ENCODE measurements around the gene USP47.

DNA sequence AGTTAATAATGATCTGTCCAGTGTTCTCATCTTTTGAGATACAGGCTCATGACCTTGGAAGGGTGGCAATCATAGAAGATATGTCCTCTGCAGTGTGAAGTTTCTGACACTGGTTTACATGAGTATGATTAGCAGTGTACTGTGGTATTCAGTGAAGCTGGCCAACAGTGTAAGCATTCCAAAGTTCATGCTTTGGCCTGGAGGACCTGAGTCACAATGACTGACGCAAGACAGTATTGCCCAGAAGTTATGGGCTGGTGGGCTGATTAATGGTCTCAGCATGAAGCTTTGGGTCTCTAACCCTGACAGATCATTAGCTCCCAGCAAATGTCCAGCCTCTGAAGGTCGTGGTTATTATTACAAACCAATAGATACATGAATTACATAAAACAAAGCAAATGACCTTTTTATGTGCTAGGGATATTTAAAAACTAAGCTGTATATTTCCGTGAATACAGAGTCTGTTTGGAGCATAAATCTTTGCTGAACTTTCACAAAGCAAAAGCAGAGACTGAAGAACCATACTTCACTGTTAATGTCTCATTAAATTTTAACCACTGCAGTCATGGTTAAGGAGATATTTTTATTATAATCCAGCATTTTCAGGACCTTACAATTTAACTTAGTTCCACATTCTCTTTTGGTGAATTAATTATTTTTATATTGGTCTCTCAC lies 28.3 kb upstream of the USP47 start:
- TF ChIP-seq, protein P1, sequence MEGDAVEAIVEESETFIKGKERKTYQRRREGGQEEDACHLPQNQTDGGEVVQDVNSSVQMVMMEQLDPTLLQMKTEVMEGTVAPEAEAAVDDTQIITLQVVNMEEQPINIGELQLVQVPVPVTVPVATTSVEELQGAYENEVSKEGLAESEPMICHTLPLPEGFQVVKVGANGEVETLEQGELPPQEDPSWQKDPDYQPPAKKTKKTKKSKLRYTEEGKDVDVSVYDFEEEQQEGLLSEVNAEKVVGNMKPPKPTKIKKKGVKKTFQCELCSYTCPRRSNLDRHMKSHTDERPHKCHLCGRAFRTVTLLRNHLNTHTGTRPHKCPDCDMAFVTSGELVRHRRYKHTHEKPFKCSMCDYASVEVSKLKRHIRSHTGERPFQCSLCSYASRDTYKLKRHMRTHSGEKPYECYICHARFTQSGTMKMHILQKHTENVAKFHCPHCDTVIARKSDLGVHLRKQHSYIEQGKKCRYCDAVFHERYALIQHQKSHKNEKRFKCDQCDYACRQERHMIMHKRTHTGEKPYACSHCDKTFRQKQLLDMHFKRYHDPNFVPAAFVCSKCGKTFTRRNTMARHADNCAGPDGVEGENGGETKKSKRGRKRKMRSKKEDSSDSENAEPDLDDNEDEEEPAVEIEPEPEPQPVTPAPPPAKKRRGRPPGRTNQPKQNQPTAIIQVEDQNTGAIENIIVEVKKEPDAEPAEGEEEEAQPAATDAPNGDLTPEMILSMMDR (IDR thresholded peaks at IDR 0.05) = no peak
- TF ChIP-seq, protein P2, sequence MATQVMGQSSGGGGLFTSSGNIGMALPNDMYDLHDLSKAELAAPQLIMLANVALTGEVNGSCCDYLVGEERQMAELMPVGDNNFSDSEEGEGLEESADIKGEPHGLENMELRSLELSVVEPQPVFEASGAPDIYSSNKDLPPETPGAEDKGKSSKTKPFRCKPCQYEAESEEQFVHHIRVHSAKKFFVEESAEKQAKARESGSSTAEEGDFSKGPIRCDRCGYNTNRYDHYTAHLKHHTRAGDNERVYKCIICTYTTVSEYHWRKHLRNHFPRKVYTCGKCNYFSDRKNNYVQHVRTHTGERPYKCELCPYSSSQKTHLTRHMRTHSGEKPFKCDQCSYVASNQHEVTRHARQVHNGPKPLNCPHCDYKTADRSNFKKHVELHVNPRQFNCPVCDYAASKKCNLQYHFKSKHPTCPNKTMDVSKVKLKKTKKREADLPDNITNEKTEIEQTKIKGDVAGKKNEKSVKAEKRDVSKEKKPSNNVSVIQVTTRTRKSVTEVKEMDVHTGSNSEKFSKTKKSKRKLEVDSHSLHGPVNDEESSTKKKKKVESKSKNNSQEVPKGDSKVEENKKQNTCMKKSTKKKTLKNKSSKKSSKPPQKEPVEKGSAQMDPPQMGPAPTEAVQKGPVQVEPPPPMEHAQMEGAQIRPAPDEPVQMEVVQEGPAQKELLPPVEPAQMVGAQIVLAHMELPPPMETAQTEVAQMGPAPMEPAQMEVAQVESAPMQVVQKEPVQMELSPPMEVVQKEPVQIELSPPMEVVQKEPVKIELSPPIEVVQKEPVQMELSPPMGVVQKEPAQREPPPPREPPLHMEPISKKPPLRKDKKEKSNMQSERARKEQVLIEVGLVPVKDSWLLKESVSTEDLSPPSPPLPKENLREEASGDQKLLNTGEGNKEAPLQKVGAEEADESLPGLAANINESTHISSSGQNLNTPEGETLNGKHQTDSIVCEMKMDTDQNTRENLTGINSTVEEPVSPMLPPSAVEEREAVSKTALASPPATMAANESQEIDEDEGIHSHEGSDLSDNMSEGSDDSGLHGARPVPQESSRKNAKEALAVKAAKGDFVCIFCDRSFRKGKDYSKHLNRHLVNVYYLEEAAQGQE (IDR thresholded peaks at IDR 0.05; ENCODE audit: insufficient read depth in 1 of 2, low read depth in 2 of 2, low read length in 1 of 2) = no peak
- TF ChIP-seq TCF7L2 (IDR thresholded peaks at IDR 0.05; ENCODE audit: low read depth, low read length) = no peak

Data from Panc1 (cell line).